GM15510 (cell line): ENCODE results near the gene SLX4IP.

ENCODE experiments used
- POLR2A ChIP-seq: IDR thresholded peaks from 3 replicates; pipeline ENCODE4 v1.6.1; 2011; ENCODE audit warnings: borderline replicate concordance; ENCODE audit not compliant: insufficient read length; ENCODE audit errors: extremely low read depth

Gene SLX4IP

DNA sequence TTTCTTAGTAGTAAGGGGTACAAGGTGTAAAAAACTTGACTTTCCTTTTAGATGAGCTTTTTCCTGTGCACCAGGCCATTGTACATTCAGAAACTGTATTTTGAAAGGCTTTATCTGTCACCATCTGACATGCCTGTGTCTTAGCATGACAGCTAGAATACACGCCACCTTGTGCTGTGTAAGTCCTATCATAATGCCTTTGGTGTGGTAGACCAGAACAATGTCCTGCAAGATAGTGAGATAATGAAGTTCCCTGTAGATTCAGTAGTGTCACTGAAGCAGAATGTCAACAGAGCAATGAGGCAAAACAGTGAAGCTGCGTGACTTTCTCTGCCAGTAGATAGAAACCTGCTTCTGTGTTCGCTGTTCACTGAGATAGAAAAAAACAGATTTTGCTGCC is 132.9 kb downstream of the SLX4IP start:
- TF ChIP-seq POLR2A = no peak

DNA sequence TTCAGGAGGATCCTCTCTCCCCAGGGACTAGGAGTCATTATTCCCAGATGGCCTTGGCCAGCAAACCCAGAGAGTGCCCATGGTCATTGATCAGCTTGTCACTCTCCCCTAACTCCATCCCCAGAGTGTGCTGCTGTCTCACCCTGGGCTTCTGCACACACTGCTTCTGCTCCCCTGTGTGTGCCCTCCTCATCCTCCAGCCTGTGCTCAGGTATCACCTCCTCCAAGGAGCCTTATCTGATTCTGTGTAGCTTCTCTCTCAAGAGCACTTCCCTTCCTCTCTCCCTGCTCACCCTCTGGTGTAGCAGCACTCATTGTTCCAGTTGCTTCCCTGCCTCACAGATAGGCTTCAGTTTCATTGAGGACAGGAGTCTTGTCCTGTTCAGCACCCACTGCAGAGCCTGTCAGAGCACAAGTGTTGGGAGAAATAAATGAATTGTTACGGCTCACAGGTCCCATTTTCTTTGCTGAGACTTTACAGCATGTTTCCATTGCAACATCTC is 136.3 kb downstream of the SLX4IP start:
- TF ChIP-seq POLR2A = no peak

DNA sequence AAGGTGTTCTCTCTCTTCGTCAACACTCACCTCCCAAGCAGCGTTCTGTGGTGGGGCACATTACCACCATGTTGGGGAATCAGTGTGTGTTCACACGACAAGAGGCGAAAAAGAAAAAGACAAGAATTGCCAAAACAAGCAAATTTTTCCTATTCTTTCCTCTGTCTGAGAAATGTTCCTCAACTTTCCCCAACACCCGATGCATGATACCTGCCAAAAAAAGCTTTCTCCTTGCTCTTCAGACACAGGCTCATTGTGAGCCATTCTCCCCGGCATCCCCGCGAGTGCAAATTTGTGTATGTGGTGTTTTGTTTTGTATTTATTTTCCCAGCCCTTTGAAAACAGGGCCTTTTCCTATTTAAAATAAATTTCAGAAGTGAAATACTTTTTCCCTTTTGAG is 137.7 kb downstream of the SLX4IP start:
- no peak for TF ChIP-seq POLR2A

DNA sequence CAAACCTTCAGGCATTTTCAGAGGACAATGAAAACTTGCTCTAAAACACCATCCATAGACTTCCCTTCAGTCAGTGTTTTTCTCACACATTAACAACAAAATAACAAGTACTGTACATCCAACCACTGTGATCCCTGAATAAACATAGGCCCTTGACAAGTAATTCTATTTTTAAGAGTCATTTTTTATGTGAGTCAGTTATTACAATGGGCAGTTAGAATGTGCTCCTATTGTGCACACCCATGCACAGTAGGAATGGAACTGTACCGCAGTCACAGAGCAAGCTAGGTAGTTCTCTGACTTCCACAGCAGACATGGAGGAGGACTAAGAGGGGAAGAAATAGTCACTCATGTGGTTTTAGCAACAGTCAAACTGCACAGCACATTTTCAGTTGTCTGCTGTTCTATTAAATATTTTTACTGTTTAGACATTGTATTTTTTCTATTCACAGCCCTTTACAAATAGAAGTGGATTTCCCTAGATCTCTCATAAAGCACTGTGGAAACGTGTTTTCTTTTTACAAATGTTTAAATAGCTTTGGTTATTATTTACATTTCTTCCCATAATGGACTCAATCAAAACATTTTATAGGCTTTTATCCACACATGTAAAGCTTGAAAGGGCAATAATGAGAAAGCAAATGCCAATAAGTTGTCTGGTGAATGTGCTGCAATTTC is 138.3 kb downstream of the SLX4IP start:
- no peak for TF ChIP-seq POLR2A

DNA sequence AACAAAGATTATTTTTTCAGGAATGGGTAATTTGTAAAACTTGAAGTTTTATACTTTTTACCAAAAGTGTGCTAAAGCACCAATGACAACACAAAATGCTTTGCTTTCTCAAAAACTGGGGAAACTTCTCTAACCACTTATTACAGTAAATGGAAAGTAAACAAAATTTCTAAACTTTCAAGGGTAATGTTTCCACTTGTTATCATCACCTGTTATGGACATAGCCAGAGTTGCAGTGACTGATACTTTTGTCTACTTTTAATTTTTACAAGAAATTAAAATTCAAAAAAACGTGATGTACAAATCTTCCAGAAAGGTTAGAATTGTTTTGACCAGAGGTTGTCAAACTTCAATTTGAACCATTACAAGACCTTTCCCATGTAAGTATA is 138.8 kb downstream of the SLX4IP start:
- no peak for TF ChIP-seq POLR2A

DNA sequence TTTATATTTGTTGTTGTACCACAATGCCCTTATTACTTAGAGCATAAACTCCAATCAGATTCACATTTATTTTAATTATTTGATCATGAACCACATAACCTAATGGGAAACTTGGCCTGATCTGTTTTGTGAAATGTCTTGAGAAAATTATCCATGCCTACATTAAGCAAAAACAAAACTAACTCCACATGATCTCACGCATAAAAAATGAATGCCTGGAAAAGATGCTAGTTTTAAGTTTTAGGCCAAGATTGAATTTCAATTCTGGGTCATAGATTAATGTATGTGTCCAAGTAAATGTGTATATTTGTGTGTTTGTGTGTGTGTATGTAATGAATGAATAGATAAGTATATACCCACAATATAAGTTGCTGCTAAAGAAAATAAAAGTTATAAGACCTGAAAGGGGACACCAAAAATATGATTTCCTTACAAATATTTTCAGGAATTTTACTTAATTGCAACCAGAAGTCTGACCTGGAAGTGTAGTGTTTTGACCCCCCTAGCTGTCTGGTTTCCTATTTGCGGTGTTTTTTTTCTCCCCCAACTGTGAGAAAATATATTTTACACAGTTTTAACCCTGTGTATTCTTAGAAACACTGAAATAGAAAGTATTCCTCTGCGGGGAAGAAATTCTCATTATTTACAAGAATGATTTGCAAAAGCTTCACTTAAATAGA is 141.4 kb downstream of the SLX4IP start:
- TF ChIP-seq POLR2A = no peak

DNA sequence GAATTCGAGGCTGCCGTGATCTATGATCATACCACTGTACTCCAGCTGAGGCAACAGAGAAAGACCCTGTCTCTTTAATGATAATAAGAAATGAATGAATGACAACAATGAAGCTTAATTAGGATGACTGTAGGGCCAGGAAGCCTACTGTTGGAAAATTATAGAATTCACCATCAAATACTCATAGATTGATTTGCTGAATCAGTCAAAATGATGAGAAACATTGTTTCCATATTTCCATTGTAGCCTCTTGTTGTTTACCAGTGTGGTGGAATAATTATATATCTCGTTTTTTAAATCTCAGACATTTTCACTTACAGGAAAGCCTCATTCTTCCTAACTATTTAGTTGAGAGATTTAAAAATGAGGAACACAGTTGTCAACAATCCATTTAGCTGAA is 142.5 kb downstream of the SLX4IP start:
- no peak for TF ChIP-seq POLR2A

DNA sequence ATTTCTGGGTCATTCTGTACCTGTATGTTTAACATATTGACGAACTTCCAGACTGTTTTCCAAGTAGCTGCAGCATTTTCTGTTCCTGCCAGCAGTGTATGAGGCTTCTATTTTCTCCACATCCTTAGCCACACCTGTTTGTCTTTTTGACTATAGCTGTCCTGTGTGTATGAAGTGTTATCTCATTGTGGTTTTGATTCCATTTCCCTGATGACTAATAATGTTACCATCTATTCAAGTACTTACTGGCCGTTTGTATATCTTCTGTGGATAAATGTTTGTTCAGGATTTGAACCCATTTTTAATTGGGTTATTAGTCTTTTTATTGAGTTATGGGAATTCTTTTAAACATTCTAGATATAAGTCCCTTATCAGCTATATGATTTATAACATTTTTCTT is 143.5 kb downstream of the SLX4IP start:
- no peak for TF ChIP-seq POLR2A

DNA sequence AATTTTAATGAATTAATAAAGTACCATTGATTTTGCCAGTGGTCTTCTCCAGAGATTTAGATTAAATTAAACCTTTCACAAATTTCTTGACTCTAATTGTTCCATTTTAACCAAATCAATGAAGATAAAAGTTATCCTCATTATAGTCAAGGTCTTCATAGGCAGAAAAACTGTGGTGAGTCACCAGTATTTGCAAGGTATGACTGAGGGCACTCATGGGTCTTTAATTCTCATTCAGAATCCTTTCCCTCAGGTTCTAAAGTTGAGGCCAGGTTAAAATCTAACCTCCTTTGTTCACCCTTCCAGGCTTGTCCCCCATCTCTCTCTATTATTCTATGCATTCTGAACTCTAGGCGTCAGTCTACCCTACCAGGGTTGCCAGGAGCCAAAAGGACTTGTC is 144.8 kb downstream of the SLX4IP start:
- no peak for TF ChIP-seq POLR2A

DNA sequence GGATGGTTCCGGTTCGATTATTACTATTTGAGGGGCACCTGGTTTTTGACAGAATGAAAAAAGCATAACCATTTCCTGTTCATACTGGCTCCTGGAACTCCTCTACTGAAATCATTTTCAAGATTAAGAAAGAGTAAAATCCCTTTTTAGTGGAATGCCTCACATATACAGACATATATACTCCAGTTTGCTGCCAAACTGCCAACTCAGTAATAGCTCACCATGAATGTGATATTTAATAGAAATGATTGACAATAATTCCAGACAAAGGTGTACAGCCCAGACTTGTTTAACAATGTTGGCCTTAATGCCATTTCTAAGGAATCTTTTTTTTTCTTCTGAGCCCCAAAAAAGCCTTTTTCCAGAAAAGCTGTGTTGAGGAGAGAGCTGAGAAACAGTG is 145.6 kb downstream of the SLX4IP start:
- no peak for TF ChIP-seq POLR2A

DNA sequence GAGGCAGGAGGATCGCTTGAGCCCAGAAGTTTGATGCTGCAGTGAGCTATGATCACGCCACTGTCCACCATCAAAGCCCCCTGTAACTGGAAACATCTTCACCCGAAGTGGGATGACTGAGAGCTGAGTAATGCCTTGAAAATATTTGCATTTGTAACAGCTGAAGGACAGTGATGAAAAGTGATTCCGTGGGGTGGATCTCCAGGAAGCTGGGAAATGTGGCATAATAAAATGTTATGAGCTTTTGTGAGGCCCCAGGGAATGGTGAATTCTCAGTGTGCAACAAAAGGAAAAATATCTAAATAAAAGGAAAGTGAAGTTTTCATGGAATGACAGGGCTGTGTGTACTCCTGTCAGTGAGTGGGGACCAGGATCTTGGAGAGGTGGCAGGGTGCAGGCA is 146.7 kb downstream of the SLX4IP start:
- TF ChIP-seq POLR2A = no peak

DNA sequence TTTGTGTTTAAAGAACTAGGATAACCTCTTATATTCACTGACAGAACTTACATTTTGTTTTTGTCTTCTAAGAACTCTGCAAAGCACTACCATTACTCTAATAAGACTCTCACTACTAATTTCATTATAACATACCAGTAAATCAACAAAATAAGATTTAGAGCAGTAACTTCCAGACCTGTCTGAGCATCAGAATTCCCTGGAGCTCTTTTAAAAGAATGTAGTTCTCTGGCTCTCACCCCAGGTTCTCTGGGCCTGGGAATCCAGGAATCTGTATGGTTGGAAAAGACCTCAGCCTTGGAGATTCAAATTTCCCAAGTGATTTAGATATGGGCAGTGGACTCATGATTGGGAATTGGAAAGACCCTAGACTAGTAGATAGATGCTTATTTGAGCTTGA is 149.3 kb downstream of the SLX4IP start:
- no peak for TF ChIP-seq POLR2A

DNA sequence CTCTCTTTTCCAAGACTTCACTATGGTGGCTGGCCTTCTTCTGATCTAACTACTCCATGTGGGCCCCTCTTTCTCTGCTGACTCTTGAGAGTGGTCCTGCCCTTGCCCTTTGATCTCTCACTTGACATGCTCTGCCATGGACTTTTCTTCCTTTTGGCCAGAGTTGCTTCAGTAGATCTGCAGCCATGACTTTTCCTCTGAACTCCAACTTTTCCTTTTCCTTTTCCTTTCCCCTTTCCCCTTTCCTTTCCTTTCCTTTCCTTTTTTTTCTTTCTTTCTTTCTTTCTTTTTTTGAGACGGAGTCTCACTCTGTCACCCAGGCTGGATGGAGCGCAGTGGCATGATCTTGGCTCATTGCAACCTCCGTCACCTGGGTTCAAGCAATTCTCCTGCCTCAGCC is 150.2 kb downstream of the SLX4IP start:
- TF ChIP-seq POLR2A = no peak

DNA sequence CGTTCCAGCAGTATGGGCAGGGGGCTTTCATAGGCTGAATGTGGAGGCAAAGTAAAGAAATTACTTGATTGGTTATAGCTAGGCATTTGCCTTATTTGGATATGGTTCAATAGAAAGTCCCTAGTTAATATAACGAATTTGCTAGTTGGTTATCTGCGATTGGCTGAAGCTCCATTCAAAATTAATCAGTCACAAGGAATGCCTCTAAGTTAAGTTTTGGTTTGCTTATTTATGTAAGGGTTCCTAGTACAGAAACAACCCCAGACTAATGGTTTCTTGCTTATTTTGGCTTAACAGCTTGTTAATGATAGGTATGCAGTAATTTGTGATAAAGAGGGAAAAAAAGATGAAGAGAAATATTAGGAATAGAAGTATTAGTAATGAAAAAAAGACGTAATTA is 151.2 kb downstream of the SLX4IP start:
- no peak for TF ChIP-seq POLR2A

DNA sequence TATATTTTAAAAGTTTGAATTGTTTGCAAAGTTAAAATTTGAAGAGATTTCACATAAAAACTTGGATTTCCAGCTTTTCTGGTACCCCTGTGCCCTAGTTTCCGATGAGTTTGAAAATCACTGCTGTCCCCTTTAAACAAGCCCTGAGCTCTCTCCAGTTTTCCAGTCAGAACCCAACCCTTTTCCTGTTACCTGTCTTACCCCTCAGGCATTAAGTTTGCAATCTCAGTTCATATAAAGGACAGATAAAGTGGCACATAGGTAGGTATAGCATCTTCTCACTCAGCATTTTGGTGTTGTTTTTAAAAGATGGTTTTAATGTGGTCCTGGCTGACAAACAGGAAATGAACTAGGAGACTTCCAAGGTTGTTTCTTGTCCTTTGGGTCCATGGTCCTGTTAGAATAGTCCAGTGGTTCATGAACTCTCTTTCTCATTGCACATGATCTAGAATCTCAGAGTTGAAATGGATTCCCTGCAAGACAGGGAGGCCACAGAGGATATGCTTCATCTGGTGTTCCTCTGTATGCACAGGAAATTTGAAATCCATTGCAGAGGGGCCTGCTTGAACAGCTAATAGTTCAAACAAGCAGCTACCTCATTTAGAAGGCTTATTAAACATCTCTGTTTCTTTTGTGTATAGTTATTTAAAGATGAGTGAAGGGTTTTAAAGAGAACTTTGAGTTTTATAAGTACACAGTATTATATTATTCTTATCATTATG is 156.0 kb downstream of the SLX4IP start:
- no peak for TF ChIP-seq POLR2A
